Erythroblast (primary cell): ENCODE measurements around the gene PLTP.
"Not testable (repeated sequence)": the region's sequence is repeated elsewhere in the genome, so short reads cannot be mapped to it uniquely, and the experiment has no call there.

ENCODE experiments used
- DNase-seq, 2 experiments: peaks; one replicate each; lab custom pipeline; 2025; lab: John Stamatoyannopoulos, UW
- GATA1 ChIP-seq: IDR thresholded peaks from 2 replicates; pipeline ENCODE4 v1.6.1; 2011; ENCODE audit warnings: low read depth, mild to moderate bottlenecking, control low read depth, low read length, moderate library complexity
- POLR2A ChIP-seq: IDR thresholded peaks from 2 replicates; pipeline ENCODE4 v1.6.1; 2011; ENCODE audit warnings: mild to moderate bottlenecking, low read length

PLTP gene

DNA sequence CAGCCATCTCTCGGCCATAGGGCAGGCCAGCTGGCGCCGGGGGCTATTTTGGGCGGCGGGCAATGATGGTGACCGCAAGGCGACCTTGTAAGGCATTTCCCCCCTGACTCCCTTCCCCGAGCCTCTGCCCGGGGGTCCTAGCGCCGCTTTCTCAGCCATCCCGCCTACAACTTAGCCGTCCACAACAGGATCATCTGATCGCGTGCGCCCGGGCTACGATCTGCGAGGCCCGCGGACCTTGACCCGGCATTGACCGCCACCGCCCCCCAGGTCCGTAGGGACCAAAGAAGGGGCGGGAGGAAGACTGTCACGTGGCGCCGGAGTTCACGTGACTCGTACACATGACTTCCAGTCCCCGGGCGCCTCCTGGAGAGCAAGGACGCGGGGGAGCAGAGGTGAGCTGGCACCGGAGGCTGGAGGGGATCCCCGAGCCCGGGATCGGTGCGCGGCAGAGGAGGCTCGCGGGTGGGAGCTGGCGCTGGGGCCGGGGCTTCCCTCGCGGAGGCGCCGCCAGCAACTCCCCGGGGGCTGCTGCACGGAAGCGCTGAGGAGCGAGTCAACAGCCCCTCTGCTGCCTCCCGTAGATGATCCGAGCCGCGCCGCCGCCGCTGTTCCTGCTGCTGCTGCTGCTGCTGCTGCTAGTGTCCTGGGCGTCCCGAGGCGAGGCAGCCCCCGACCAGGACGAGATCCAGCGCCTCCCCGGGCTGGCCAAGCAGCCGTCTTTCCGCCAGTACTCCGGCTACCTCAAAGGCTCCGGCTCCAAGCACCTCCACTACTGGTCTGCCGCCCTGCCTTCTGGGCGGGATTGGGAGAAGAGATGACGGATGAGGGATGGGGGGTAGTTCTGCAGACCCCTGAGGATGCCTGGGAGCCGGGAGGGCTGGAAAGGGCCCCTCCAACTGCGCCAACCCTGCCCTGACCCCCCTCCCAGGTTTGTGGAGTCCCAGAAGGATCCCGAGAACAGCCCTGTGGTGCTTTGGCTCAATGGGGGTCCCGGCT lies 20.7 kb downstream of the PLTP start, which contains the start of the genes CTSA and NEURL2:
Gene CTSA (plus strand): TSS at position 351 of the 999 bp plus-strand sequence. CDS start 234 bp downstream, at position 585.
Gene NEURL2 (minus strand): TSS at position 224 of the 999 bp plus-strand sequence. CDS start 217 bp downstream, at position 7.
- TF ChIP-seq POLR2A (peak; percentile 57), GATA1 (no peak)
- peak; percentile 93 to 94 for DNase-seq

DNA sequence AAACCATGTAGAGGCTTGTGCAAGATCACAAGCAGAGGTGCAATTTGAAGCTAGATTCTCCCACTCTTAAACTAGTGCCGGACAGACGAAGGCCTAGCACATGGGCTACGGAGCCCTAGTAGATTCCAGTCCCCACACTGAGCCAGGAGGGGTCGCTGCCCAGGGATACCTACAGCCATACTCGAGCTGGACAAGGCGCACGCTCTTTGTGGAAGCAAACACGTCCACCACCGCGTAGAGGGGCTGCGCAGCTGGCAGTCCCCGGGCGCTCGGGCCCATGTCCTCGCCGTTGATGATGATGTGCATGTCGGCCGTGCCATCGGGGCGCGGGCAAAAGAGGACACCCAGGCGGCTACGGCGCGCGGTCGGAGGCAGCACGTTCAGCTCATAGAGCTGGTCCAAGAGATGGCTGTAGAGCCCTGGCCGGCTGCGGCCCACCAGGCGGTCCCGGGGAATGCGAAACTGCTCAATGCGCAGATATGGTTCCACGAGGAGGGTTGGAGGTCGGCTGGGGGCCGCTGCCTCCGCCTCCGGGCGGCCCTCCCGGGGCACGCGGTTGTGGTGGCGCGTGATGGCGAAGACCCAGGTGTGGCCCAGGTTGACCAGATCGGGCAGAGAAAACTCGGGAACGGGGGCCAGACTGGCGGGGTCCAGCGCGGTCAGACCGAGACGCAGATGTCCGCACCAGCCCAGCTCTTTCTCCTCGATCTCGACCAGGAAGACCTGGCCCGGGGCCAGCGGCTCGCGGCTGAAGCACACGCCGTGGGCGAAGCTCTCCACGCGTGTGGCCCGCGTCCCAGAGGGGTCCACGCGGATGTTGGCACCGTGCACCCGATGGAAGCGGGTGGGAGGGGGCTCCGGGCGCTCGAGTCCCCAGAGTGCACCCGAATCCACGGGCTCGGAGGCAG lies 21.6 kb downstream of the PLTP start:
- TF ChIP-seq POLR2A, result peak; percentile 16
- no peak for TF ChIP-seq GATA1
- peak; percentile 86 for DNase-seq

DNA sequence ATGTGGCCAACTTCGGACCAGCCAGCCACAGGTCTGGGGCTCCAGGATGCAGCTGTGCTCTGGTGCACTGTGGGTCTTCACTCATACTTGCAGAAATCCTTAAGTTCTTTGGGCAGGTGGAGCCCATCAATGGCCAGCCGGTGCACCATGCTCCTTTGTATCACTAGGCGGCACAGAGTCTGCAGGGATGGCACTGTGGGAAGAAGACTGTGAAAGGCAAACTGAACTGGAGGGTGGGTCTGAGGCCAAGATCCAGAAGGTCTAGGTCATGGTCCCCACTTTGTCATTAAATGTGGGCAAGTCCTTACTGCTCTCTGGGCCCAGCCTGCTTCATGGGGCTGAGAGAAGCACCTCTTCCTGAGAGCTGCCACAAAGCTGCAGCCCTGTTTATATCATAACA lies 23.3 kb downstream of the PLTP start:
- DNase-seq, result no peak
- TF ChIP-seq POLR2A (no peak), GATA1 (no peak)

DNA sequence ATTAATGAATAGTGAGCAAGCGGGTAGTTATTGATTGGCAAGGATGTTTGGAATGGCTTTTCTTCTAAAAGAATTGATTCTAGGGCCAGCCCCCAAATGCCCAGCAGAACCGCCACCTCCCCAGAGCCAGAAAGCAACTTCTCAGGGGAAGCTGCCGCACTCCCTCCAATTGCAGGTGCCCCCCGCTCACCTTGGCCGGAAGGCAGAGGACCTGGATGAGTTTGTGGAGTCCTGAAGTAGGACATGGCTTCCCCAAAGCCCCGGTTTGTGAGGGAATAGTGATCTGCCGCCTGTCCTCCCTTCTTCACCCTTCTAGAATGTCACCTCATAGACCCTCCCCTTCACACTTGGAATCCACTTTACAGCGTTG lies 24.6 kb downstream of the PLTP start, which contains the start of gene SPATA25:
Gene SPATA25 (minus strand): TSS at position 277 of the 370 bp plus-strand sequence. CDS start 32 bp downstream, at position 245.
- no peak for DNase-seq
- TF ChIP-seq POLR2A (no peak), GATA1 (no peak)

DNA sequence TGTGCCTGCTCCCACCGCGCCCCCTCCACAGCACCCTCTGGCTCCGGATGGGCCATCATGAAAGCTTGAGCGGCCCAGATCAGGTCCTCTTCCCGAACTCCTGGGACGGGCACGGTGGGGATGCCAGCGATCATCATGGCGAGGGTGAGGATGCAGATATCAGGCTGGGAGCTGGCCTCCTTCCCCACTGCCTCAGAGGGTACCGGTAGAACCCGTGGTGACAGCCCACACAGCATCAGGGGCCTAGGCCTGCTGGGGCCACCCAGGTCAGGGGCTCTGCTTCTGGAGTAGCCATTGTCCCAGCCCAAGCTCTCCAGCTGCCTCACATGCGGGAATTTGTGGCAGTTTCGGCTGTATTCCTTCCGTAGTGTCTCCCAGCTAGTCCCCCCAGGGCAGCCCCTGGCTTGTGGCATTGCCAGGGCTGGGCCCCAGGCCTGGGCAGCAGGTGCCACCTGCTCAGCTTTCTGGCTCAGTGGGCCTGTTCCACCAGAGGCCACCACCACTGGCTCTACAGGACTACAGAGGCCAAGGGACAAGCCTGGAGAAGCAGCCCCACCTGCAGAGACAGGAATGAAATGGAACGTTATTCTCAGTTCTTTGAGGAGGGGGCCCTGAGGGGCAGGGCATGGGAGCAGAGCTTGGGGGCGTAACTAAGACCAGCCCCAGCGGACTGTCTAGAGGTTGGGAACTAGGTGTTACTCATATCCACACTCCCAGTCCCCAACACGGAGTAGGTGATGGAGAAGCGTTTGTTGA lies 25.2 kb downstream of the PLTP start:
- TF ChIP-seq GATA1 (no peak), POLR2A (no peak)
- DNase-seq, result no peak

DNA sequence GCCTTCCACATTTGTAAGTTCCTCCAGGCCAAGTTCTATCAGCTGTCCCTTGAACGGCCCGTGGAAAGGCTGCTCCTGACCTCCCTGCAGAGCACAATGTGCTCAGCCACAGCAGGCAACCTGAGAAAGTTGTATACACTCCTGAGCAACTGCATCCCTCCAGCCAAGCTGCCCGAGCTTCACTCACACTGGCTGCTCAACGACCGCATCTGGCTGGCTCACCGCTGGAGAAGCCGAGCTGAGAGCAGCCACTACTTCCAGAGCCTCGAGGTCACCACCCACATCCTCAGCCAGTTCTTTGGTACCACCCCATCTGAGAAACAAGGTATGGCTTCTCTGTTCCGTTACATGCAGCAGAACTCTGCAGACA lies 28.9 kb downstream of the PLTP start:
- TF ChIP-seq GATA1, result no peak
- no peak for TF ChIP-seq POLR2A
- DNase-seq, result no peak

DNA sequence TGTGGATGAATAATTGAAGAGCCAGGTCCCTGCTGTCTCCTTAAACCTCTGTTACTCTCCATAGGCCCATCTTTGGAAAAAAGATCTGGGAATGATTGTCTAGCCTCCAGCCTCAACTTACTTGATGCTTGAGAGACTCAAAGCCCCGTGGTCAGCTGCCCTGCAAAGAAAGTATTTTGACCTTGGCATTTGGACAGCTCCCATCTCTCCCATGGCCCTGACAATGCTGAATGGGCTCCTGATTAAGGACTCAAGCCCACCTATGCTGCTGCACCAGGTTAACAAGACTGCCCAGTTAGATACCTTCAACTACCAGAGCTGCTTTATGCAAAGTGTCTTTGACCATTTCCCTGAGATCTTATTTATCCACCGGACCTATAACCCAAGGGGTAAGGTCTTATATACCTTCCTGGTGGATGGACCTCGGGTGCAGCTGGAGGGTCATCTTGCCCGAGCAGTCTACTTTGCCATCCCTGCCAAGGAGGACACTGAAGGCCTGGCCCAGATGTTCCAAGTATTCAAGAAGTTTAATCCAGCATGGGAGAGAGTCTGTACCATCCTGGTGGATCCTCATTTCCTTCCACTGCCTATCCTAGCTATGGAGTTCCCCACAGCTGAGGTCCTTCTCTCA lies 29.4 kb downstream of the PLTP start:
- TF ChIP-seq POLR2A (no peak), GATA1 (no peak)
- DNase-seq, result no peak

DNA sequence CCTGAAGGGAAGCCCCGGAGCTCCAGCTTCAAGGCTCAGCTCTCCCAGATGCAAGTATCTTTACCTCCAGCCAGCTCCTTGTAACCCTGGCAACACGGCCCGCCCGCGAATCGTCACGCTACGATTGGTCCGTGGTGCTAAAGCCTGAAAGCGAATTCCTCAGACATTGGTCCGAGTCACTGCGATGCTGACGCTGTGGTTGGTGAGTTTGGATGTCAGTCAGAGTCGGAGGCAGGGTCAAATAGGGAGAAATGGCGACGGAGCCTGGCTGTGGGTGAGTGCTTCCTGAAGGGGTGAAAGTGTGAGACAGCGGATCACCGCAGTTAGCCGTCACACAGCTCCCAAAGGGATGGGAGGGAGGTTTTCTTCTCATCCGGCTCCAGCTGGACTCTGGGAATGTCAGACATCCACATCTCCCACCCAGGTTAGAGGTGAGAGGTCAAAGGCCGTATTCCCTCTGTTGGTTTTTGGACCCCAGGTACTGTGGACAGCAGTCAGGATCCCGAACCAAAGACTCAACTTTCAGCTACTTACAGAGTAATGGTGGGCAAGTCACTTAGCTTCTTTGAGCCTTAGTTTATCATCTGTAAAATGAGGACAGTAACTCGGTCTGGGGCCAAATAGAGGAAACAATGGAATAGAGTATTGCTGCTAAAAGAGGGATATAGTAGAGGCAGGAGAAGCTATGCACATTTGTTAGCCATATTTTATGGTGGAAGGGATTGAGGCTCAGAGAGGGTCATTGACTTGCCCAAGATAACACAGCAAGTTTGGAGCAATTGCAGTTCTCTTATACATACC lies 30.8 kb downstream of the PLTP start, which contains the start of gene ZSWIM1:
Gene ZSWIM1 (plus strand): TSS at position 240 of the 801 bp plus-strand sequence. CDS start 1,366 bp downstream, outside the sequence.
- TF ChIP-seq POLR2A, result peak; percentile 97
- TF ChIP-seq GATA1, result no peak
- DNase-seq, result peak; percentile 99 to 100

DNA sequence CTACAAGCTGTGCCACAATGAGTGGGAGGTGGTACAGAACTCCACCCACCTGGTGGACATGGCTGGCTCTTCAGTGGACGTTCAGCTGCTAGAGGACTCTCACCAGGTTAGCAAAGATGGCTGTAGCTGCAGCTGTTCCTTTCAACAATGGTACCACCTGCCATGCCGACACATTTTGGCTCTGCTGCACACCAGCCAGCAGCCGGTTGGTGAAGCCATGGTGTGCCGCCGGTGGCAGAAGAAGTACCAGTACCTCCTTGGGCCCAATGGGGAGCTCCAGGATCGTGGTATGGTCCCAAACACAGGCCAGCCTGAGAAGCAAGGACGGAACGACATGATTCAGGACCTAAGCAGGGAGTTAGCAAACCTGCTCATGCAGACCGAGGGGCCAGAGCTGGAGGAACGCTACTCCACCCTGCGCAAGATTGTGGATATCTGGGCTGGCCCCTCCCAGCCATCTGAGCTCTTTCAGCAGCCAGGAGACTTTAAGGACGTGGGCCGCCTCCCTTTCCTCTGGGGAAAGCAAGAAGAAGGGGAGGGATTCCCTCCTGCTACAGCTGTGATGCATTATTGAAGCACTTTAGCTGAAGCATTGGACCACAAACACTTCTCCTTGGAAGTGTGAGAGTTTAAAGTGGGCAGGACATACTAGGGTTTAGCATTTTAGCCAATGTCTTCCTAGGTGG lies 33.7 kb downstream of the PLTP start:
- TF ChIP-seq GATA1, result no peak
- no peak for TF ChIP-seq POLR2A
- DNase-seq, result peak; percentile 91 to 92

DNA sequence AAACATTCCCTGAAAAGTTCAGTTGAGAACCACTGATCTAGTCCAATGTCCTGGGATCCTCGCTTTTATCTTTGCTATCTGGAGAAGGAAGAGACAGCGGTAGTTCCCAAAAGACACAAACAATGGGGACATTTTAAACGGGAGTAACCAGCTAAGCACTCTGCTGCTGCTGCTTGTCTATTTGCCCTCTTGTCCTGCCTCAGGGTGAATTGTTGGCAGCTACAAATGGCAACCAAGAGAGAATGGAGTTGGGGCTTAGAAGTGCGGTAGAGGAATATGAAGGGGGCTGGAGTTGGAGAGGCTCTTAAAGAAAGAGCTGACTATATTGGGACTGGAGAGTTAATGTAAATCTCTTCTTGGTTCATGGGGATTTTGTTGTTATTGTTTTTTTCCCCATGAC lies 37.4 kb downstream of the PLTP start:
- no peak for TF ChIP-seq POLR2A
- TF ChIP-seq GATA1, result no peak

DNA sequence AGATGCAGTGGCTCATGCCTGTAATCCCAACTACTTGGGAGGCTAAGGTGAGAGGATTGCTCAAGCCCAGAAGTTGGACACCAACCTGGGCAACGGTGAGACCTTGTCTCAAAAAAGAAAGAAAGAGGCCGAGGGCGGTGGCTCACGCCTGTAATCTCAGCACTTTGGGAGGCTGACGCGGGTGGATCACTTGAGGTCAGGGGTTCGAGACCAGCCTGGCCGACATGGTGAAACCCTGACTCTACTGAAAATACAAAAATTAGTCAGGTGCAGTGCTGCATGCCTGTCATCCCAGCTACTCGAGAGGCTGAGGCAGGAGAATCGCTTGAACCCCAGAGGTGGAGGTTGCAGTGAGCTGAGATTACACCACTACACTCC lies 37.9 kb downstream of the PLTP start:
- DNase-seq, result not testable (repeated sequence)

More for the DNA sequence above, 37.4 kb downstream of the PLTP start:
- no peak for DNase-seq
